Karpas-422 (cell line): ENCODE measurements around the gene SLC39A5. TPM values are rescaled to one million over a fixed set of nuclear protein-coding genes. Genes with fewer than 3 reads are reported as not detected.

Source experiments
- DNase-seq: peaks from one replicate; pipeline ENCODE4 v3.0.0-alpha.2; 2015
- H2AFZ ChIP-seq: fragments of 200-600 bp; sonication (generic); 2 replicates; pipeline ENCODE4 v1.6.1; 2014; ENCODE audit warnings: antibody characterized with exemption, low read length, mixed read lengths
- H3K27ac ChIP-seq: fragments of 200-600 bp; sonication (generic); 2 replicates; pipeline ENCODE4 v1.5.1; 2014; ENCODE audit warnings: mild to moderate bottlenecking, low read length, moderate library complexity
- H3K27me3 ChIP-seq: fragments of 200-600 bp; sonication (generic); 2 replicates; pipeline ENCODE4 v1.6.1; 2014; ENCODE audit warnings: low read length, mixed read lengths
- H3K36me3 ChIP-seq: fragments of 200-600 bp; sonication (generic); 2 replicates; pipeline ENCODE4 v1.6.1; 2014; ENCODE audit warnings: low read length, mixed read lengths; ENCODE audit not compliant: insufficient read depth
- H3K4me1 ChIP-seq: fragments of 200-600 bp; sonication (generic); 2 replicates; pipeline ENCODE4 v1.6.1; 2014; ENCODE audit warnings: mild to moderate bottlenecking, low read length, mixed read lengths
- H3K4me2 ChIP-seq: fragments of 200-600 bp; sonication (generic); 2 replicates; pipeline ENCODE4 v1.6.1; 2014; ENCODE audit warnings: low read length, low read depth, mild to moderate bottlenecking; ENCODE audit not compliant: poor library complexity, severe bottlenecking
- H3K4me3 ChIP-seq: fragments of 200-600 bp; sonication (generic); 2 replicates; pipeline ENCODE4 v1.5.1; 2014; ENCODE audit warnings: mild to moderate bottlenecking, antibody characterized with exemption, low read length, mixed read lengths
- H3K79me2 ChIP-seq: fragments of 200-600 bp; sonication (generic); 2 replicates; pipeline ENCODE4 v1.6.1; 2014; ENCODE audit warnings: mild to moderate bottlenecking, low read length, mixed read lengths
- H3K9ac ChIP-seq: fragments of 200-600 bp; sonication (generic); 2 replicates; pipeline ENCODE4 v1.6.0; 2014; ENCODE audit warnings: low read length
- H3K9me2 ChIP-seq: fragments of 200-600 bp; sonication (generic), shearing (Covaris generic); replicated peaks from 2 replicates; pipeline ENCODE4 v1.6.0; 2014; ENCODE audit warnings: mild to moderate bottlenecking, low read length, moderate library complexity; ENCODE audit not compliant: insufficient read depth
- H3K9me3 ChIP-seq: fragments of 300-700, 200-600 bp; sonication (generic); 2 replicates; pipeline ENCODE4 v1.6.1; 2014; ENCODE audit warnings: low read length, mixed read lengths
- H4K20me1 ChIP-seq: fragments of 200-600 bp; sonication (generic); 2 replicates; pipeline ENCODE4 v1.6.1; 2014; ENCODE audit warnings: mild to moderate bottlenecking, antibody characterized with exemption, low read length, low read depth; ENCODE audit not compliant: insufficient read depth
- total RNA-seq: library from RNA; depleted of rRNA; stranded (reverse); fragments of >200 nt; shearing (Covaris generic); gene quantifications from 2 replicates; pipeline ENCODE4 v1.2.3, GENCODE V29; 2014; ENCODE audit warnings: low replicate concordance

SLC39A5 gene
- total RNA-seq, 1 experiment from 2014 or later, result not detected

DNA sequence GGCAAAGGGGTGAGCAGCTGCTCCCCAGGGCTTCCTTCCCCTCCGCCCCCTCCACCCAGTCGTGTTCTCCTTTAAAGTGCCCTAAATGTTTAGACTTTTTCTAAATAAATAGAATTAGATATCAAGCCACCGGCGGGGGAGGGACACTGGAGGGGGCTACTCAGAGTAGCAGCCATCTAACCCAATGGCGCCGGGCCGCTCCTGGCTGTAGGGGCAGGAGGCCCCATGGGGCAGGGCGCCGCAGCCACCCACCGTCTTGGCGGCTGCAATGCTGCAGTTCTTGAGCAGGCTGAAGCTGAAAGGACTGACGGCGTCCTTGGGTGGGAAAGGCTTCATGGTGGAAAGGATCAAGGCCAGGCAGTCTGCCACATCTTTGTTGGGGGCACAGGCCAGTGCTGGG, 13.1 kb downstream of the SLC39A5 start:
- DNase-seq, result no peak
- H3K4me2 ChIP-seq, result peak overlapping the region; percentile 19
- no peaks in the 10 kb centered on the region for H3K9me3 ChIP-seq
- H3K27ac ChIP-seq, result 0 out of 2 replicates have a peak overlapping the region, but pooled peaks have one; percentile 38
- no peak overlapping the region for H3K4me3 ChIP-seq
- H3K79me2 ChIP-seq, result no peaks in the 10 kb centered on the region
- H3K9me2 ChIP-seq, result no peaks in the 10 kb centered on the region
- no peak overlapping the region for H2AFZ ChIP-seq
- no peaks in the 10 kb centered on the region for H3K27me3 ChIP-seq
- peaks cover 16% of the 10 kb centered on the region for H3K36me3 ChIP-seq
- H3K4me1 ChIP-seq, result peaks cover 26% of the 10 kb centered on the region
- peak overlapping the region; percentile 39; the same call in 1 of the 2 replicates for H3K9ac ChIP-seq
- no peaks in the 10 kb centered on the region for H4K20me1 ChIP-seq

- DNase-seq, result no peak
- Histone ChIP-seq H3K27me3 (no peaks in the 10 kb centered on the region), H3K36me3 (peaks cover 22% of the 10 kb centered on the region), H3K27ac (no peak overlapping the region), H3K4me3 (no peak overlapping the region), H2AFZ (no peak overlapping the region), H3K9me3 (no peaks in the 10 kb centered on the region), H3K4me2 (no peak overlapping the region), H3K9me2 (no peaks in the 10 kb centered on the region), H4K20me1 (no peaks in the 10 kb centered on the region), H3K4me1 (peaks cover 26% of the 10 kb centered on the region), H3K79me2 (no peaks in the 10 kb centered on the region), H3K9ac (no peak overlapping the region)
Observed at GRCh38 chr12:56243731-56244181, 13.9 kb downstream of the SLC39A5 start.

DNA sequence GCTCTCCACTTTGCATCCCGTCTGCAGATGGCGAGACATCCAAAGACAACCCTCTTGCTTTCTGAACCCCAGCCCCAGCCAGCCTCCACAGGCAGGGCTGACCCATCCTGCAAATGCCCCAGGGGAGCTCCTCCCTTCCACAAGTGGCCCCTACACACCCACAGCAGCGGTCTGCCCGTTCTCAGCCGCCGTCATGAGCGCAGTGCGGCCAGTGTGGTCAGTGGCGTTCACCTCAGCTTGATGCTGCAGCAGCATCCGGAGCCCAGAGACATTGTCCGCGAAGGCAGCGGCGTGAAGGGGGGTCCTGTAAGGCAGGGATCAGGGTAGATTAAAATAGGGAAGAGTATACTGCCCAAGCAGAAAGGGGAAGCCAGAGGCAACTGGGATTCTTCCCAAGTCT, 14.6 kb downstream of the SLC39A5 start:
- Histone ChIP-seq H3K4me2 (no peak overlapping the region), H3K9me3 (no peaks in the 10 kb centered on the region), H3K9me2 (no peaks in the 10 kb centered on the region), H3K4me3 (no peak overlapping the region), H2AFZ (no peak overlapping the region), H3K79me2 (no peaks in the 10 kb centered on the region), H3K27ac (no peak overlapping the region), H3K9ac (no peak overlapping the region), H3K4me1 (peaks cover 26% of the 10 kb centered on the region), H3K36me3 (peaks cover 26% of the 10 kb centered on the region), H4K20me1 (no peaks in the 10 kb centered on the region), H3K27me3 (no peaks in the 10 kb centered on the region)
- no peak for DNase-seq

- H3K9me2 ChIP-seq, result no peaks in the 10 kb centered on the region
- H2AFZ ChIP-seq, result no peak overlapping the region
- H4K20me1 ChIP-seq, result no peaks in the 10 kb centered on the region
- no peak overlapping the region for H3K4me3 ChIP-seq
- no peak overlapping the region for H3K27ac ChIP-seq
- no peak overlapping the region for H3K9ac ChIP-seq
- peaks cover 16% of the 10 kb centered on the region for H3K4me1 ChIP-seq
- H3K9me3 ChIP-seq, result no peaks in the 10 kb centered on the region
- DNase-seq, result no peak
- peaks cover 38% of the 10 kb centered on the region for H3K36me3 ChIP-seq
- H3K27me3 ChIP-seq, result no peaks in the 10 kb centered on the region
- no peaks in the 10 kb centered on the region for H3K79me2 ChIP-seq
- no peak overlapping the region for H3K4me2 ChIP-seq
Observed at GRCh38 chr12:56247923-56248322, 18.1 kb downstream of the SLC39A5 start.

DNA sequence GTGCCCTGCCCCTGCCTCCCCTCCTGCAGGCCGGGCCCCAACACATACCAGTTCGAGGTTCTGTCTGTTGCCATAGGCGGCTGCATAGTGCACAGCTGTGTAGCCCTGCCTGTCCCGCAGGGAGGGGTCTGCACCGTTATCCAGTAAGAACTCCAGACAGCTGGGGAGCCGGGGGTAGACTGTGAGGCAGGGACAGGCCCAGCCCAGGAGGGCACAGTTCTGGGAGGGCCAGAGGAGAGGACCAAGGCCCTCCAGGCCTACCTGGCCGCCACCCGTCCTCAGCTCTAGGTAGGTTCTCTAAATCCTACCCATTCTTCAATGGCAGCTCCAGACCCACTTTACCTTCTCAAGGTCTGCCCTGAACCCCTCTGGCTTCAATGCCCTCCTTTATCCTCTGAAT, 18.9 kb downstream of the SLC39A5 start:
- peaks cover 44% of the 10 kb centered on the region for H3K36me3 ChIP-seq
- H3K9ac ChIP-seq, result no peak overlapping the region
- no peak overlapping the region for H3K4me3 ChIP-seq
- no peak overlapping the region for H3K27ac ChIP-seq
- no peaks in the 10 kb centered on the region for H3K79me2 ChIP-seq
- H3K4me2 ChIP-seq, result no peak overlapping the region
- DNase-seq, result no peak
- peaks cover 8% of the 10 kb centered on the region for H3K4me1 ChIP-seq
- H3K27me3 ChIP-seq, result no peaks in the 10 kb centered on the region
- H2AFZ ChIP-seq, result no peak overlapping the region
- H3K9me3 ChIP-seq, result no peaks in the 10 kb centered on the region
- H3K9me2 ChIP-seq, result no peaks in the 10 kb centered on the region
- no peaks in the 10 kb centered on the region for H4K20me1 ChIP-seq

GRCh38 chr12:56252649-56253048, 22.8 kb downstream of the SLC39A5 start:
- H3K4me1 ChIP-seq, result peaks cover 12% of the 10 kb centered on the region
- no peak overlapping the region for H2AFZ ChIP-seq
- H4K20me1 ChIP-seq, result no peaks in the 10 kb centered on the region
- H3K9me2 ChIP-seq, result no peaks in the 10 kb centered on the region
- DNase-seq, result no peak
- no peaks in the 10 kb centered on the region for H3K27me3 ChIP-seq
- H3K27ac ChIP-seq, result no peak overlapping the region
- H3K9ac ChIP-seq, result no peak overlapping the region
- no peak overlapping the region for H3K4me3 ChIP-seq
- peaks cover 48% of the 10 kb centered on the region; the same call in 1 of the 2 replicates for H3K36me3 ChIP-seq
- no peaks in the 10 kb centered on the region for H3K9me3 ChIP-seq
- H3K79me2 ChIP-seq, result peaks cover 18% of the 10 kb centered on the region
- H3K4me2 ChIP-seq, result no peak overlapping the region

GRCh38 chr12:56253091-56253490, 23.2 kb downstream of the SLC39A5 start:
- no peak overlapping the region for H3K4me3 ChIP-seq
- H3K27me3 ChIP-seq, result no peaks in the 10 kb centered on the region
- no peak overlapping the region for H3K27ac ChIP-seq
- no peaks in the 10 kb centered on the region for H4K20me1 ChIP-seq
- no peak for DNase-seq
- no peak overlapping the region for H3K9ac ChIP-seq
- H3K9me3 ChIP-seq, result no peaks in the 10 kb centered on the region
- no peak overlapping the region for H3K4me2 ChIP-seq
- H2AFZ ChIP-seq, result no peak overlapping the region
- H3K4me1 ChIP-seq, result peaks cover 12% of the 10 kb centered on the region
- H3K36me3 ChIP-seq, result peaks cover 48% of the 10 kb centered on the region; the same call in 1 of the 2 replicates
- H3K9me2 ChIP-seq, result no peaks in the 10 kb centered on the region
- H3K79me2 ChIP-seq, result peaks cover 22% of the 10 kb centered on the region

- H3K27ac ChIP-seq, result no peak overlapping the region
- no peaks in the 10 kb centered on the region for H4K20me1 ChIP-seq
- no peak overlapping the region for H3K4me3 ChIP-seq
- H3K9me3 ChIP-seq, result no peaks in the 10 kb centered on the region
- H2AFZ ChIP-seq, result no peak overlapping the region
- H3K9ac ChIP-seq, result no peak overlapping the region
- H3K4me1 ChIP-seq, result peaks cover 18% of the 10 kb centered on the region
- H3K79me2 ChIP-seq, result peaks cover 22% of the 10 kb centered on the region
- no peak overlapping the region for H3K4me2 ChIP-seq
- DNase-seq, result no peak
- H3K9me2 ChIP-seq, result no peaks in the 10 kb centered on the region
- H3K36me3 ChIP-seq, result peaks cover 38% of the 10 kb centered on the region; the same call in 1 of the 2 replicates
- no peaks in the 10 kb centered on the region for H3K27me3 ChIP-seq
Observed at GRCh38 chr12:56255671-56256070, 25.8 kb downstream of the SLC39A5 start.
